HG03039 (cell line): ENCODE results near the gene RIPOR2.

Experiments used
- ATAC-seq: cut with Tn5 transposase; IDR thresholded peaks from one replicate; pipeline ENCODE4 v1.9.1; 2021; ENCODE audit warnings: mild to moderate bottlenecking, moderate library complexity; ENCODE audit not compliant: unreplicated experiment

The RIPOR2 gene

GRCh38 chr6:24822696-24823095 lies 113.1 kb downstream of the RIPOR2 start:
- no peak for ATAC-seq

GRCh38 chr6:24821860-24822444 lies 113.8 kb downstream of the RIPOR2 start:
- ATAC-seq, result no peak

- no peak for ATAC-seq
These were observed 117.4 kb downstream of the RIPOR2 start for GRCh38 chr6:24818346-24818745.

- no peak for ATAC-seq
These were observed 126.0 kb downstream of the RIPOR2 start for GRCh38 chr6:24809728-24810127.

- ATAC-seq, result no peak
These were observed 128.2 kb downstream of the RIPOR2 start for GRCh38 chr6:24807584-24807983.

- no peak for ATAC-seq
These were observed 133.3 kb downstream of the RIPOR2 start for GRCh38 chr6:24802271-24803059.

- no peak for ATAC-seq
These were observed 136.2 kb downstream of the RIPOR2 start for GRCh38 chr6:24799541-24799915.

GRCh38 chr6:24798740-24799540 lies 136.8 kb downstream of the RIPOR2 start, which contains the start of gene ARMH2:
ARMH2 (minus strand) TSS chr6:24798917; CDS start chr6:24798857, 60 bp downstream.
- ATAC-seq, result no peak

GRCh38 chr6:24797596-24798216 lies 138.1 kb downstream of the RIPOR2 start:
- no peak for ATAC-seq

- ATAC-seq, result no peak
These were observed 139.0 kb downstream of the RIPOR2 start for GRCh38 chr6:24796616-24797290.

- ATAC-seq, result no peak
These were observed 140.7 kb downstream of the RIPOR2 start for GRCh38 chr6:24795106-24795505.

GRCh38 chr6:24788031-24788665 lies 147.6 kb downstream of the RIPOR2 start:
- ATAC-seq, result no peak

- no peak for ATAC-seq
These were observed 155.6 kb downstream of the RIPOR2 start for GRCh38 chr6:24780206-24780605.

- ATAC-seq, result no peak
These were observed 156.2 kb downstream of the RIPOR2 start for GRCh38 chr6:24779416-24780016.

- ATAC-seq, result no peak
These were observed 156.9 kb downstream of the RIPOR2 start for GRCh38 chr6:24778878-24779277.

- ATAC-seq, result no peak
These were observed 157.6 kb downstream of the RIPOR2 start for GRCh38 chr6:24778121-24778520.

- no peak for ATAC-seq
These were observed 158.5 kb downstream of the RIPOR2 start for GRCh38 chr6:24777227-24777626.

GRCh38 chr6:24775520-24776058 lies 160.2 kb downstream of the RIPOR2 start:
- ATAC-seq, result peak; percentile 15

GRCh38 chr6:24774696-24775519 lies 160.9 kb downstream of the RIPOR2 start, which contains the start of gene GMNN:
GMNN (plus strand) TSS chr6:24774937; CDS start chr6:24777247, 2,310 bp downstream.
- peak; percentile 90 for ATAC-seq
